Measurements from ENCODE around the gene ZNF319. TPM values are rescaled to one million over a fixed set of nuclear protein-coding genes. Genes with fewer than 3 reads are reported as not detected.

The ZNF319 gene
- total and polyA plus RNA-seq, 2 of the 4 experiments (the other 2 are of a cell fraction): 0.90 to 6.3 TPM

DNA sequence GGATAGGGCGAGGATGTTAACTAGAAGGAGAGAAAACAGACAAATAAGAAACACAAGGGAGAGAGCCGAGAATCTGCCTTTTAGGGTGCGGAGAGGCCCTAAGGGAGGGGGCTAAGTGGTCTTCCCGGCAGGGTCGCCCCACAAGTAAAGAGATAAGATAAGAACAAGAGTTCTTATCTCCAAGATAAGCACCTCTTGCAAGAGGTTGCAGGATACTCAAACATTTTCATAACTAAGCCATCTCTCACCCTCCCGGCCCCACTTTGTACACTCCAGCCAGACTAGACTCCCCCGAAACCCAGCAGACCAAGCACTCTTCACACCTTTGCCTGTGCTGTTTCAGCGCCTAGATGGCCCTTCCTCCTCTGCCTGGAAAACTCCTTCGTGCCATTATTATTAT, 14.3 kb downstream of the ZNF319 start:
- Histone ChIP-seq H2AFZ (replicated peaks; ENCODE audit: low read length, poor library complexity) (no peak overlapping the region), H4K20me1 (ENCODE audit: insufficient read depth, low read length) (no peaks in the 10 kb centered on the region; the same call in 1 of the 2 replicates), H3K27me3 (ENCODE audit: control insufficient read depth, insufficient read depth, low read length) (peaks cover 40% of the 10 kb centered on the region), H3K4me3 (ENCODE audit: insufficient read depth, low read depth, low read length) (no peak overlapping the region), H2AK9ac (replicated peaks; ENCODE audit: low read depth, low read length, poor library complexity) (no peak overlapping the region), H2BK15ac (ENCODE audit: low read depth, low read length) (no peak overlapping the region), H3K79me1 (ENCODE audit: low read depth in 1 of 2, low read length in 2 of 2) (no peaks in the 10 kb centered on the region), H4K5ac (ENCODE audit: low read depth, low read length) (no peak overlapping the region), H3K18ac (ENCODE audit: low read depth, low read length) (no peak overlapping the region), H3K4me2 (ENCODE audit: low read depth, low read length) (no peak overlapping the region), H3K4me1 (ENCODE audit: control insufficient read depth, insufficient read depth, low read length) (peaks cover 2% of the 10 kb centered on the region; the same call in 1 of the 2 replicates), H2BK5ac (ENCODE audit: low read depth, low read length, poor library complexity, severe bottlenecking) (no peak overlapping the region), H3K36me3 (ENCODE audit: control insufficient read depth, insufficient read depth, low read length) (no peaks in the 10 kb centered on the region), H3K56ac (ENCODE audit: extremely low read depth, insufficient read depth, low read length) (no peak overlapping the region), H4K8ac (ENCODE audit: low read depth in 2 of 2, low read length in 2 of 2) (no peak overlapping the region), H3K4ac (ENCODE audit: low read depth, low read length) (no peak overlapping the region), H3K14ac (replicated peaks; ENCODE audit: low read depth, low read length) (no peak overlapping the region), H3K9me3 (ENCODE audit: control insufficient read depth, insufficient read depth, low read length) (no peaks in the 10 kb centered on the region), H3K27ac (ENCODE audit: insufficient read depth, low read length) (no peak overlapping the region), H4K91ac (ENCODE audit: insufficient read depth, low read depth, low read length) (no peak overlapping the region), H3K23ac (ENCODE audit: low read depth, low read length) (no peak overlapping the region), H2AK5ac (ENCODE audit: low read depth, low read length) (no peak overlapping the region), H3K9me1 (ENCODE audit: insufficient read depth, low read length) (no peaks in the 10 kb centered on the region), H2BK120ac (ENCODE audit: low read depth, low read length) (no peak overlapping the region), H3K9ac (ENCODE audit: low read depth, low read length) (no peak overlapping the region), H2BK20ac (ENCODE audit: low read depth, low read length) (no peak overlapping the region)
- dilution Hi-C loops (cut with HindIII; ENCODE audit: low sequenced_read_pairs, unreplicated experiment): no loop called here
- in situ Hi-C loops (cut with MboI; ENCODE audit: low sequenced_read_pairs): no loop called here
- ChIA-PET POLR2A (ENCODE audit: unreplicated experiment) (no interaction called here), CTCF (no interaction called here)
- no TSS peak for BruUV-seq (replicated peaks)
- ATAC-seq (ENCODE audit: low read depth): no peak
- no peak for TF ChIP-seq NFE2L2 (IDR thresholded peaks at IDR 0.05; ENCODE audit: low read depth, low read length)
- no peak for TF ChIP-seq CHD1 (IDR thresholded peaks at IDR 0.05; ENCODE audit: low read depth, low read length)
- TF ChIP-seq FOS (IDR thresholded peaks at IDR 0.05; ENCODE audit: low read depth, low read length): no peak
- TF ChIP-seq RAD21 (IDR thresholded peaks at IDR 0.05; ENCODE audit: low read length): no peak
- TF ChIP-seq RFX5 (IDR thresholded peaks at IDR 0.05; ENCODE audit: low read depth, low read length): no peak
- no peak for TF ChIP-seq RCOR1 (IDR thresholded peaks at IDR 0.05; ENCODE audit: insufficient replicate concordance, low read length)
- no peak for TF ChIP-seq MAFK (IDR thresholded peaks at IDR 0.05; ENCODE audit: low read depth, low read length)
- TF ChIP-seq MAZ (IDR thresholded peaks at IDR 0.05; ENCODE audit: borderline replicate concordance, low read depth, low read length): no peak
- TF ChIP-seq, protein P1, sequence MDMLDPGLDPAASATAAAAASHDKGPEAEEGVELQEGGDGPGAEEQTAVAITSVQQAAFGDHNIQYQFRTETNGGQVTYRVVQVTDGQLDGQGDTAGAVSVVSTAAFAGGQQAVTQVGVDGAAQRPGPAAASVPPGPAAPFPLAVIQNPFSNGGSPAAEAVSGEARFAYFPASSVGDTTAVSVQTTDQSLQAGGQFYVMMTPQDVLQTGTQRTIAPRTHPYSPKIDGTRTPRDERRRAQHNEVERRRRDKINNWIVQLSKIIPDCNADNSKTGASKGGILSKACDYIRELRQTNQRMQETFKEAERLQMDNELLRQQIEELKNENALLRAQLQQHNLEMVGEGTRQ (IDR thresholded peaks at IDR 0.05; ENCODE audit: low read depth, low read length): no peak
- TF ChIP-seq MXI1 (IDR thresholded peaks at IDR 0.05; ENCODE audit: borderline replicate concordance, low read depth, low read length): no peak
- TF ChIP-seq, protein P2, sequence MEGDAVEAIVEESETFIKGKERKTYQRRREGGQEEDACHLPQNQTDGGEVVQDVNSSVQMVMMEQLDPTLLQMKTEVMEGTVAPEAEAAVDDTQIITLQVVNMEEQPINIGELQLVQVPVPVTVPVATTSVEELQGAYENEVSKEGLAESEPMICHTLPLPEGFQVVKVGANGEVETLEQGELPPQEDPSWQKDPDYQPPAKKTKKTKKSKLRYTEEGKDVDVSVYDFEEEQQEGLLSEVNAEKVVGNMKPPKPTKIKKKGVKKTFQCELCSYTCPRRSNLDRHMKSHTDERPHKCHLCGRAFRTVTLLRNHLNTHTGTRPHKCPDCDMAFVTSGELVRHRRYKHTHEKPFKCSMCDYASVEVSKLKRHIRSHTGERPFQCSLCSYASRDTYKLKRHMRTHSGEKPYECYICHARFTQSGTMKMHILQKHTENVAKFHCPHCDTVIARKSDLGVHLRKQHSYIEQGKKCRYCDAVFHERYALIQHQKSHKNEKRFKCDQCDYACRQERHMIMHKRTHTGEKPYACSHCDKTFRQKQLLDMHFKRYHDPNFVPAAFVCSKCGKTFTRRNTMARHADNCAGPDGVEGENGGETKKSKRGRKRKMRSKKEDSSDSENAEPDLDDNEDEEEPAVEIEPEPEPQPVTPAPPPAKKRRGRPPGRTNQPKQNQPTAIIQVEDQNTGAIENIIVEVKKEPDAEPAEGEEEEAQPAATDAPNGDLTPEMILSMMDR (conservative IDR thresholded peaks at IDR 0.05; ENCODE audit: low read depth, low read length): no peak
- no peak for TF ChIP-seq POLR2A (IDR thresholded peaks at IDR 0.05; ENCODE audit: low read depth, low read length)
- TF ChIP-seq, protein P3, sequence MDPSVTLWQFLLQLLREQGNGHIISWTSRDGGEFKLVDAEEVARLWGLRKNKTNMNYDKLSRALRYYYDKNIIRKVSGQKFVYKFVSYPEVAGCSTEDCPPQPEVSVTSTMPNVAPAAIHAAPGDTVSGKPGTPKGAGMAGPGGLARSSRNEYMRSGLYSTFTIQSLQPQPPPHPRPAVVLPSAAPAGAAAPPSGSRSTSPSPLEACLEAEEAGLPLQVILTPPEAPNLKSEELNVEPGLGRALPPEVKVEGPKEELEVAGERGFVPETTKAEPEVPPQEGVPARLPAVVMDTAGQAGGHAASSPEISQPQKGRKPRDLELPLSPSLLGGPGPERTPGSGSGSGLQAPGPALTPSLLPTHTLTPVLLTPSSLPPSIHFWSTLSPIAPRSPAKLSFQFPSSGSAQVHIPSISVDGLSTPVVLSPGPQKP (IDR thresholded peaks at IDR 0.05; ENCODE audit: borderline replicate concordance, low read depth, low read length): no peak
- no peak for TF ChIP-seq BHLHE40 (IDR thresholded peaks at IDR 0.05; ENCODE audit: low read depth, low read length)
- no peak for TF ChIP-seq CEBPB (IDR thresholded peaks at IDR 0.05; ENCODE audit: low read depth, low read length)
- TF ChIP-seq SMC3 (IDR thresholded peaks at IDR 0.05; ENCODE audit: low read depth, low read length): no peak
- DNase-seq: no peak
- intact Hi-C loops (cut with micrococcal nuclease): no loop called here
- WGBS, 2 experiments (ENCODE audit: extremely low coverage in 2 of 2, insufficient read length in 1 of 2): no CpG with 5 or more reads among the region's 9 CpGs
